HL-60 (cell line): ENCODE results near the gene IPO5.

Experiments
- DNase-seq, 2 experiments: peaks; one replicate each; pipeline ENCODE4 v3.0.0-alpha.2; 2010 to 2020; ENCODE audit warnings: low read depth in 1 of 2, low spot score in 1 of 2
- H3K27ac ChIP-seq: fragments of 250-450 bp; sonication (Bioruptor Pico); replicated peaks from 2 replicates; pipeline ENCODE4 v1.5.1; 2020; ENCODE audit warnings: mild to moderate bottlenecking, moderate library complexity
- H3K27me3 ChIP-seq: fragments of 250-450 bp; sonication (Bioruptor Pico); 2 replicates; pipeline ENCODE4 v1.5.1; 2021; ENCODE audit warnings: mild to moderate bottlenecking, moderate library complexity; ENCODE audit not compliant: insufficient read depth, poor library complexity, severe bottlenecking
- H3K4me3 ChIP-seq: replicated peaks from 2 replicates; pipeline ENCODE4 v1.5.1; 2011; ENCODE audit warnings: mild to moderate bottlenecking, control low read depth, low read length; ENCODE audit not compliant: insufficient read depth
- GABPA ChIP-seq: IDR thresholded peaks from 2 replicates; pipeline ENCODE4 v1.6.1; 2012; ENCODE audit warnings: low read depth
- POLR2AphosphoS5 ChIP-seq: IDR thresholded peaks from 2 replicates; pipeline ENCODE4 v1.6.1; 2012; ENCODE audit warnings: low read depth
- SPI1 ChIP-seq: IDR thresholded peaks from 2 replicates; pipeline ENCODE4 v1.6.1; 2012; ENCODE audit warnings: low read depth, mild to moderate bottlenecking, borderline replicate concordance
- TF ChIP-seq, protein P1 (sequence below): IDR thresholded peaks from one replicate; pipeline ENCODE4 v1.5.1; 2011; ENCODE audit warnings: low read length, control low read depth, inconsistent platforms; ENCODE audit not compliant: insufficient read depth
- TF ChIP-seq, protein P2 (sequence below): IDR thresholded peaks from 2 replicates; pipeline ENCODE4 v1.6.1; 2012; ENCODE audit warnings: low read depth; ENCODE audit not compliant: insufficient replicate concordance

Gene IPO5

GRCh38 chr13:97974773-97975172 is 21.3 kb downstream of the IPO5 start:
- Histone ChIP-seq H3K27me3 (no peaks in the 10 kb centered on the region), H3K4me3 (no peak overlapping the region), H3K27ac (no peak overlapping the region)
- TF ChIP-seq SPI1 = no peak
- TF ChIP-seq, protein P1, sequence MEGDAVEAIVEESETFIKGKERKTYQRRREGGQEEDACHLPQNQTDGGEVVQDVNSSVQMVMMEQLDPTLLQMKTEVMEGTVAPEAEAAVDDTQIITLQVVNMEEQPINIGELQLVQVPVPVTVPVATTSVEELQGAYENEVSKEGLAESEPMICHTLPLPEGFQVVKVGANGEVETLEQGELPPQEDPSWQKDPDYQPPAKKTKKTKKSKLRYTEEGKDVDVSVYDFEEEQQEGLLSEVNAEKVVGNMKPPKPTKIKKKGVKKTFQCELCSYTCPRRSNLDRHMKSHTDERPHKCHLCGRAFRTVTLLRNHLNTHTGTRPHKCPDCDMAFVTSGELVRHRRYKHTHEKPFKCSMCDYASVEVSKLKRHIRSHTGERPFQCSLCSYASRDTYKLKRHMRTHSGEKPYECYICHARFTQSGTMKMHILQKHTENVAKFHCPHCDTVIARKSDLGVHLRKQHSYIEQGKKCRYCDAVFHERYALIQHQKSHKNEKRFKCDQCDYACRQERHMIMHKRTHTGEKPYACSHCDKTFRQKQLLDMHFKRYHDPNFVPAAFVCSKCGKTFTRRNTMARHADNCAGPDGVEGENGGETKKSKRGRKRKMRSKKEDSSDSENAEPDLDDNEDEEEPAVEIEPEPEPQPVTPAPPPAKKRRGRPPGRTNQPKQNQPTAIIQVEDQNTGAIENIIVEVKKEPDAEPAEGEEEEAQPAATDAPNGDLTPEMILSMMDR = no peak
- TF ChIP-seq POLR2AphosphoS5 = no peak
- no peak for TF ChIP-seq GABPA
- TF ChIP-seq, protein P2, sequence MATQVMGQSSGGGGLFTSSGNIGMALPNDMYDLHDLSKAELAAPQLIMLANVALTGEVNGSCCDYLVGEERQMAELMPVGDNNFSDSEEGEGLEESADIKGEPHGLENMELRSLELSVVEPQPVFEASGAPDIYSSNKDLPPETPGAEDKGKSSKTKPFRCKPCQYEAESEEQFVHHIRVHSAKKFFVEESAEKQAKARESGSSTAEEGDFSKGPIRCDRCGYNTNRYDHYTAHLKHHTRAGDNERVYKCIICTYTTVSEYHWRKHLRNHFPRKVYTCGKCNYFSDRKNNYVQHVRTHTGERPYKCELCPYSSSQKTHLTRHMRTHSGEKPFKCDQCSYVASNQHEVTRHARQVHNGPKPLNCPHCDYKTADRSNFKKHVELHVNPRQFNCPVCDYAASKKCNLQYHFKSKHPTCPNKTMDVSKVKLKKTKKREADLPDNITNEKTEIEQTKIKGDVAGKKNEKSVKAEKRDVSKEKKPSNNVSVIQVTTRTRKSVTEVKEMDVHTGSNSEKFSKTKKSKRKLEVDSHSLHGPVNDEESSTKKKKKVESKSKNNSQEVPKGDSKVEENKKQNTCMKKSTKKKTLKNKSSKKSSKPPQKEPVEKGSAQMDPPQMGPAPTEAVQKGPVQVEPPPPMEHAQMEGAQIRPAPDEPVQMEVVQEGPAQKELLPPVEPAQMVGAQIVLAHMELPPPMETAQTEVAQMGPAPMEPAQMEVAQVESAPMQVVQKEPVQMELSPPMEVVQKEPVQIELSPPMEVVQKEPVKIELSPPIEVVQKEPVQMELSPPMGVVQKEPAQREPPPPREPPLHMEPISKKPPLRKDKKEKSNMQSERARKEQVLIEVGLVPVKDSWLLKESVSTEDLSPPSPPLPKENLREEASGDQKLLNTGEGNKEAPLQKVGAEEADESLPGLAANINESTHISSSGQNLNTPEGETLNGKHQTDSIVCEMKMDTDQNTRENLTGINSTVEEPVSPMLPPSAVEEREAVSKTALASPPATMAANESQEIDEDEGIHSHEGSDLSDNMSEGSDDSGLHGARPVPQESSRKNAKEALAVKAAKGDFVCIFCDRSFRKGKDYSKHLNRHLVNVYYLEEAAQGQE = no peak
- DNase-seq = no peak

DNA sequence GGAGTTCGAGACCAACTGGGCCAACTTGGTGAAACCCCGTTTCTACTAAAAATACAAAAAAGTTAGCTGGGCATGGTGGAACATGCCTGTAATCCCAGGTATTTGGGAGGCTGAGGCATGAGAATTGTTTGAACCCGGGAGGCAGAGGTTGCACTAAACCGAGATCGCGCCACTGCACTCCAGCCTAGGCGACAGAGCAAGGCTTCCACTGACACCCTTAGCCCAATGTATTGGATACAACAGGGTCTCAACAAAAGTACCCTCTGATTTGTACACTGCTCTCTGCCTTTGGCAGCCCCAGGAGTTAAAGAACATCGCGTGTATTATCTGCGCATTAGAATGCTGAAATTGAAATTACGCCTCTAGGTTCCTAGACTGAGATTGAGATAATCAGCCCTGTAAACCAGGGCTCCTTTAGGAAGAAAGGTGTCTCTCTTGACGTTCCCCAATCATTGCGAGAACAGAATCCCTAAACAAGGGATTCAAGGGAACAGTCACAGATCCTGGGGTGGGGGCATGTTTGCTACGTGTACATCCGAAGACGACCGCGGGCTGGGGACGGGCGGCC is 21.9 kb downstream of the IPO5 start:
- no peaks in the 10 kb centered on the region for H3K27me3 ChIP-seq
- DNase-seq = no peak
- TF ChIP-seq, protein P2 = no peak
- TF ChIP-seq GABPA (no peak), SPI1 (no peak), POLR2AphosphoS5 (no peak)
- TF ChIP-seq, protein P1 = no peak
- peak overlapping the region; percentile 82 for H3K27ac ChIP-seq
- H3K4me3 ChIP-seq = peak overlapping the region; percentile 79

DNA sequence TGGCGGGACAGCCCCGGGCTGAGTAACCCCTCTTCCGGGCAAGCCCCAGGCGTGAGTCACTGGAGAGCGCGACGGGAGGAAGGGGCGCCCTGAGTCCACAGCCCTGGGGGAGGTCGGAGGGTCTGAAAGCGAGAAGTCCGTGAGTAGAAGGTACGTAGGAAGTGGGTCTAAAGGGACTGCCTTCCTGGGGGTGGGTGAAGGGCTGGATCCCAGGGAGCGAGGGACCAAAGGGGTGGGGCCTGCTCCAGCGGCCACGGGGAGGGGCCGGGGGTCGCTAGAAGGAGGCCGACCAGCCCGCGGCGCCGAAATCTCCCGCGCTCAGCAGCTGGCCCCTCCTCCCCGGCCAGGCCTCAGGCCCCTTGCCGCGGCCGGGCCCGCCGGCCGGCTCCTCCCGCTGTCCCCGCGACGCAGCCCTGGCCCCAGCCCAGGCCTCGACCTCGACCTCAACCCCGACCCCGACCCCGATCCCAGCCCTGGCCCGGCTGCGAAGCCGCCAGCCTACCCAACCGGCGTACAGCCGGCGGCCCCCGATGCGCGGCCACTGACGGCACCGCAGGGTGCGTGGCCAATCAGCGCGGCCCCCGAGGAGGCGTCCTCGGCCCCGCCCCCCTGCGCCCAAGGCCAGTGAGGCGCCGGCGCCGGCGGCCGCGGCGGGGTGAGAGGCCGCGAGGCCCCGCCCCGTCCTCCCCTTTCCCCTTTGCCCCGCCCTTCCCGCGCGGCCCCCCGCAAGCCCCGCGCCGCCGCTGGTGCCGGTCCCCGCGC is 22.6 kb downstream of the IPO5 start:
- H3K27ac ChIP-seq = peak overlapping the region; percentile 84
- TF ChIP-seq, protein P2 = no peak
- TF ChIP-seq GABPA (no peak), SPI1 (no peak), POLR2AphosphoS5 (peak; percentile 67)
- TF ChIP-seq, protein P1 = no peak
- H3K4me3 ChIP-seq = peak overlapping the region; percentile 79
- DNase-seq = peak; percentile 55 to 87
- H3K27me3 ChIP-seq = no peaks in the 10 kb centered on the region
